ENCODE data around the gene NDUFA12. TPM values are rescaled to one million over a fixed set of nuclear protein-coding genes. Genes with fewer than 3 reads are reported as not detected.

Gene NDUFA12
- total RNA-seq (2014; rRNA removed) (118 and 130 TPM in 2 replicates), Bru-seq, nascent RNA (percentile 74 among the genes with signal in this experiment), BruChase-seq, experiment 1, labeled RNA remaining after a 6-hour chase (percentile 70 among the genes with signal in this experiment), BruChase-seq, experiment 2, labeled RNA remaining after a 2-hour chase (percentile 64 among the genes with signal in this experiment)
- long read RNA-seq, transcript NDUFA12-201 (4 exons, 635 nt), result major isoform, 65 of 78 reads
- long read RNA-seq, partial matches to known transcripts, result 5 of 78 reads
- long read RNA-seq, other reads (novel, unspliced or antisense), result 4 of 78 reads

DNA sequence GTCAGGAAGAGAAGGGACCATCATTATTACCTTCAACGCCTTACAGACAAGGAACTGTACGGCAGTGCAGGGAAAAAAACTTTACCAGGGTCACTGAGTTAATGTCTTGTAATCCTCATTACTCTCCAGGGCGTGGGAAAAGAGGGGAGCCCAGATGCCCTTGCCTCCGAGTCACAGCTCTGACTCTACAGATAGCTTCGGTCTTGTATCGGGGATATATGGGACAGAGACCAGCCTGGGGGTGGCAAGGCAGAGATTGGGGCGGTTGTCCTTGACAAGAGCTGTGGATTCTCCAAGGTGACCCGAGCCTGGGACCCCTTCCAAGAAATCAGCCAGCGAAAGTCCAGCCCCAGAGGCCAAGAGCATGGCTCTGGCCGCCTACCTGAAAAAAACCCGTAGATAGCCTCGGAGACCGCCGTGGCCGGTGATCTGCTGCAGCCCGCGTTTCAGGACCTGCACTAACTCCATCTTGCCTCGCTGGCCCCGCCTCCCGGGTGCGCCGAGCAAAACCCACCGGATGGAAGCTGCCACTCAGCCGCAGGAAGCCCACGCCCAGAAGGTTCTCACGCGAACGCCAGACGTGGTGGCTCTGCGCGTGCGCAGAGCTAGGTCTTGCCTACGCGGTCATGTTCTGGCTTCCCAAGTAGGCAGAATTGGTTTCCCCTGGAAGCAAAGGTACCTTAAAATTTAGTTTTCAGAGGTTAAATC is at the start of gene NDUFA12:
Gene NDUFA12 (minus strand): TSS at position 485 of the 708 bp plus-strand sequence. CDS start 17 bp downstream, at position 468.
- peaks cover 50% of the 10 kb centered on the region for H3K79me2 ChIP-seq (ENCODE audit: low read length)
- H3K4me1 ChIP-seq (ENCODE audit: insufficient read depth, low read length), result peaks cover 4% of the 10 kb centered on the region; the same call in 1 of the 2 replicates
- POLR2A ChIA-PET (ENCODE audit: unreplicated experiment), result interaction anchor here (0.6 to 0.7 kb wide), 3 partner anchors 17 to 495 kb away, joined by 3 to 4 read pairs (median 4); partner anchors contain the start of genes FGD6 and VEZT
- intact Hi-C loops (cut with micrococcal nuclease), result loop anchor here (5.0 kb wide), 1 partner anchor 469 kb away; the partner anchor contains the start of gene METAP2
- ATAC-seq, result peak; percentile 99
- no peaks in the 10 kb centered on the region for H3F3A ChIP-seq (ENCODE audit: low read length, unreplicated experiment)
- CTCF ChIA-PET, result interaction anchor here (0.7 kb wide), 1 partner anchor 333 kb away, joined by 3 read pairs; no protein-coding TSS in a partner anchor
- peak; percentile 98 for DNase-seq
- H2AFZ ChIP-seq (ENCODE audit: low read length), result peak within 1 kb of the TSS; percentile 77
- peak within 1 kb of the TSS; percentile 88 for H3K9ac ChIP-seq (ENCODE audit: low read length)
- H3K9me2 ChIP-seq (replicated peaks; ENCODE audit: low read length), result no peaks in the 10 kb centered on the region
- TF ChIP-seq EZH2phosphoT487 (IDR thresholded peaks at IDR 0.05; ENCODE audit: borderline replicate concordance, low read length) (no peak), EZH2 (IDR thresholded peaks at IDR 0.05; ENCODE audit: low read length, unreplicated experiment) (no peak)
- TF ChIP-seq, protein P1, sequence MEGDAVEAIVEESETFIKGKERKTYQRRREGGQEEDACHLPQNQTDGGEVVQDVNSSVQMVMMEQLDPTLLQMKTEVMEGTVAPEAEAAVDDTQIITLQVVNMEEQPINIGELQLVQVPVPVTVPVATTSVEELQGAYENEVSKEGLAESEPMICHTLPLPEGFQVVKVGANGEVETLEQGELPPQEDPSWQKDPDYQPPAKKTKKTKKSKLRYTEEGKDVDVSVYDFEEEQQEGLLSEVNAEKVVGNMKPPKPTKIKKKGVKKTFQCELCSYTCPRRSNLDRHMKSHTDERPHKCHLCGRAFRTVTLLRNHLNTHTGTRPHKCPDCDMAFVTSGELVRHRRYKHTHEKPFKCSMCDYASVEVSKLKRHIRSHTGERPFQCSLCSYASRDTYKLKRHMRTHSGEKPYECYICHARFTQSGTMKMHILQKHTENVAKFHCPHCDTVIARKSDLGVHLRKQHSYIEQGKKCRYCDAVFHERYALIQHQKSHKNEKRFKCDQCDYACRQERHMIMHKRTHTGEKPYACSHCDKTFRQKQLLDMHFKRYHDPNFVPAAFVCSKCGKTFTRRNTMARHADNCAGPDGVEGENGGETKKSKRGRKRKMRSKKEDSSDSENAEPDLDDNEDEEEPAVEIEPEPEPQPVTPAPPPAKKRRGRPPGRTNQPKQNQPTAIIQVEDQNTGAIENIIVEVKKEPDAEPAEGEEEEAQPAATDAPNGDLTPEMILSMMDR (conservative IDR thresholded peaks at IDR 0.05; ENCODE audit: low read depth, low read length), result no peak
- peak within 1 kb of the TSS; percentile 88 for H3K4me3 ChIP-seq (ENCODE audit: low read length)
- H3K4me2 ChIP-seq (ENCODE audit: low read length), result peak within 1 kb of the TSS; percentile 82
- BruUV-seq (replicated peaks), result TSS peak; percentile 73
- H3K36me3 ChIP-seq (ENCODE audit: low read depth, low read length), result peaks cover 5% of the 10 kb centered on the region; the same call in 1 of the 2 replicates
- H3K27me3 ChIP-seq (ENCODE audit: low read length), result no peaks in the 10 kb centered on the region
- H4K20me1 ChIP-seq (ENCODE audit: low read length), result 0 out of 2 replicates have a peak, but pooled peaks cover 3% of the 10 kb centered on the region
- peak within 1 kb of the TSS; percentile 33 for H3K27ac ChIP-seq (ENCODE audit: low read length)
- H3K9me3 ChIP-seq (ENCODE audit: low read length), result peaks cover 4% of the 10 kb centered on the region; the same call in 1 of the 2 replicates

DNA sequence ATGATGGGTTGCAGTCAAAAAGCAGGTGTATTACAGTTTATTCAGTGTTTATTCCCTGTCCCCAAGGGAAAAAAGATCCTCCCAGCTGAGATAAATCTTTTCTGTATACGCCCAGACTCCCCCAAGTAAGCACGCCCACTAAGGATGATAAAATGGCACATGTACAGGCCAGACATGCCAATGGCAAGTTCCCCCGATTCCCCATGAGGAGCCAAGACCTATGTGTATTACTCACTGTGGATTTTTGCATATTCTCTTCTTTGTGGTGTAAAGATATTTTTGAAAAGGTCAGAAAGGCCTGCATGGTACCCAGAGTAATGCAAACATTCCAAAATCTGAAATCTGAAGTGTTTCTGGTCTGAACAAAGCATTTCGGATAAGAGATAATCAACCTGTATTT is 47.7 kb upstream of the NDUFA12 start:
- ATAC-seq (no peak), DNase-seq (no peak)
- Histone ChIP-seq H3K36me3 (ENCODE audit: low read depth, low read length) (peaks cover 28% of the 10 kb centered on the region), H3K27me3 (ENCODE audit: low read length) (no peaks in the 10 kb centered on the region), H3K27ac (ENCODE audit: low read length) (no peak overlapping the region), H3K4me3 (ENCODE audit: low read length) (no peak overlapping the region), H3F3A (ENCODE audit: low read length, unreplicated experiment) (no peaks in the 10 kb centered on the region), H2AFZ (ENCODE audit: low read length) (no peak overlapping the region), H4K20me1 (ENCODE audit: low read length) (no peaks in the 10 kb centered on the region), H3K4me2 (ENCODE audit: low read length) (no peak overlapping the region), H3K9me2 (replicated peaks; ENCODE audit: low read length) (no peaks in the 10 kb centered on the region), H3K4me1 (ENCODE audit: insufficient read depth, low read length) (no peaks in the 10 kb centered on the region), H3K79me2 (ENCODE audit: low read length) (no peaks in the 10 kb centered on the region), H3K9ac (ENCODE audit: low read length) (no peak overlapping the region), H3K9me3 (ENCODE audit: low read length) (no peaks in the 10 kb centered on the region)
- CTCF ChIA-PET, result no interaction called here
- TF ChIP-seq, protein P1 (conservative IDR thresholded peaks at IDR 0.05; ENCODE audit: low read depth, low read length), result no peak
- TF ChIP-seq EZH2phosphoT487 (IDR thresholded peaks at IDR 0.05; ENCODE audit: borderline replicate concordance, low read length) (no peak), EZH2 (IDR thresholded peaks at IDR 0.05; ENCODE audit: low read length, unreplicated experiment) (no peak)
- no TSS peak for BruUV-seq (replicated peaks)
- POLR2A ChIA-PET (ENCODE audit: unreplicated experiment), result no interaction called here
- intact Hi-C loops (cut with micrococcal nuclease), result no loop called here

Measured in PC-3 (cell line).